ENCODE results near the gene BPHL.
A peak's percentile ranks its signal among the peaks of the same experiment; 100 is the strongest.

Gene BPHL

GRCh38 chr6:3117912-3118352, 579 bp upstream of the BPHL start:
- Histone ChIP-seq H3K36me3 (ENCODE audit: low read depth) (no peaks in the 10 kb centered on the region), H3K9me3 (ENCODE audit: severe bottlenecking) (no peaks in the 10 kb centered on the region), H3K27me3 (ENCODE audit: insufficient read depth, poor library complexity, severe bottlenecking) (no peaks in the 10 kb centered on the region), H3K27ac (ENCODE audit: poor library complexity, severe bottlenecking) (peak overlapping the region; percentile 39), H3K4me1 (ENCODE audit: insufficient read depth, poor library complexity, severe bottlenecking) (peaks cover 9% of the 10 kb centered on the region), H3K4me3 (ENCODE audit: severe bottlenecking) (peak overlapping the region; percentile 61)
- no peak for DNase-seq (ENCODE audit: low spot score)
- peak; percentile 7; the same call in 2 of the 3 replicates for ATAC-seq (ENCODE audit: low read depth)
- no peak for TF ChIP-seq CTCF (IDR thresholded peaks at IDR 0.05; ENCODE audit: poor library complexity, severe bottlenecking)

- no peaks in the 10 kb centered on the region for H3K36me3 ChIP-seq (ENCODE audit: low read depth)
- peaks cover 9% of the 10 kb centered on the region for H3K4me1 ChIP-seq (ENCODE audit: insufficient read depth, poor library complexity, severe bottlenecking)
- no peak for DNase-seq (ENCODE audit: low spot score)
- ATAC-seq (ENCODE audit: low read depth), result peak; percentile 54
- H3K4me3 ChIP-seq (ENCODE audit: severe bottlenecking), result peak overlapping the region; percentile 61
- peak overlapping the region; percentile 39 for H3K27ac ChIP-seq (ENCODE audit: poor library complexity, severe bottlenecking)
- H3K27me3 ChIP-seq (ENCODE audit: insufficient read depth, poor library complexity, severe bottlenecking), result no peaks in the 10 kb centered on the region
- H3K9me3 ChIP-seq (ENCODE audit: severe bottlenecking), result no peaks in the 10 kb centered on the region
- no peak for TF ChIP-seq CTCF (IDR thresholded peaks at IDR 0.05; ENCODE audit: poor library complexity, severe bottlenecking)
Observed at GRCh38 chr6:3119040-3119723, 671 bp downstream of the BPHL start.

DNA sequence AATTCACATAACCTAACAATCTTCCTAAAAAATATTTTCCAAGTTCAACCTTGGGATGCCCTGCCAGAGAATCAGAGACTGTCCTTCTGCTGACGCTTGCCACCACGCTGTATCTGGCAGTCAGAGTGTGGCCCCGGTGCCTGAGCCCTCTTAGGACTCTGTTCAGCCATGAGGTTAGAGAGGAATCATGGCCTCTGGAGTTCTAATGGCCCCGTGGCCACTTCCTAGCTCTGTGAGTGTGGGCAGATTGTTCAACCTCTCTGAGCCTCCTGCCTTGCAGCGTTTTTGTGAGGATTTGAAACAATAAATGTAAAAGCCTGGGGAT, 2.2 kb downstream of the BPHL start:
- DNase-seq (ENCODE audit: low spot score), result no peak
- Histone ChIP-seq H3K27me3 (ENCODE audit: insufficient read depth, poor library complexity, severe bottlenecking) (no peaks in the 10 kb centered on the region), H3K36me3 (ENCODE audit: low read depth) (no peaks in the 10 kb centered on the region), H3K4me1 (ENCODE audit: insufficient read depth, poor library complexity, severe bottlenecking) (peaks cover 9% of the 10 kb centered on the region), H3K9me3 (ENCODE audit: severe bottlenecking) (no peaks in the 10 kb centered on the region), H3K4me3 (ENCODE audit: severe bottlenecking) (no peak overlapping the region), H3K27ac (ENCODE audit: poor library complexity, severe bottlenecking) (no peak overlapping the region)
- TF ChIP-seq CTCF (IDR thresholded peaks at IDR 0.05; ENCODE audit: poor library complexity, severe bottlenecking), result no peak
- no peak for ATAC-seq (ENCODE audit: low read depth)

- Histone ChIP-seq H3K27ac (ENCODE audit: poor library complexity, severe bottlenecking) (no peak overlapping the region), H3K27me3 (ENCODE audit: insufficient read depth, poor library complexity, severe bottlenecking) (no peaks in the 10 kb centered on the region), H3K36me3 (ENCODE audit: low read depth) (0 out of 2 replicates have a peak, but pooled peaks cover under 1% of the 10 kb centered on the region), H3K4me3 (ENCODE audit: severe bottlenecking) (no peak overlapping the region), H3K4me1 (ENCODE audit: insufficient read depth, poor library complexity, severe bottlenecking) (peaks cover 9% of the 10 kb centered on the region), H3K9me3 (ENCODE audit: severe bottlenecking) (no peaks in the 10 kb centered on the region)
- TF ChIP-seq CTCF (IDR thresholded peaks at IDR 0.05; ENCODE audit: poor library complexity, severe bottlenecking), result no peak
- DNase-seq (ENCODE audit: low spot score) (no peak), ATAC-seq (ENCODE audit: low read depth) (no peak)
Observed at GRCh38 chr6:3122823-3123182, 4.3 kb downstream of the BPHL start.

- no peak for DNase-seq (ENCODE audit: low spot score)
Observed at GRCh38 chr6:3124667-3125066, 6.2 kb downstream of the BPHL start.

More at GRCh38 chr6:3124667-3125066, 6.2 kb downstream of the BPHL start:
- Histone ChIP-seq H3K27ac (ENCODE audit: poor library complexity, severe bottlenecking) (no peak overlapping the region), H3K4me1 (ENCODE audit: insufficient read depth, poor library complexity, severe bottlenecking) (peaks cover 6% of the 10 kb centered on the region), H3K9me3 (ENCODE audit: severe bottlenecking) (no peaks in the 10 kb centered on the region), H3K27me3 (ENCODE audit: insufficient read depth, poor library complexity, severe bottlenecking) (no peaks in the 10 kb centered on the region), H3K4me3 (ENCODE audit: severe bottlenecking) (no peak overlapping the region), H3K36me3 (ENCODE audit: low read depth) (peaks cover 8% of the 10 kb centered on the region; the same call in 1 of the 2 replicates)
- TF ChIP-seq CTCF (IDR thresholded peaks at IDR 0.05; ENCODE audit: poor library complexity, severe bottlenecking), result no peak
- no peak for ATAC-seq (ENCODE audit: low read depth)

Measured in RWPE2 (cell line).